ENCODE data around the gene DYSF.

- TF ChIP-seq CTCF (IDR thresholded peaks at IDR 0.05), result no peak
- no peak for TF ChIP-seq POLR2A (IDR thresholded peaks at IDR 0.05)
Observed at GRCh38 chr2:71559828-71560637, 106.7 kb downstream of the DYSF start.
